ENCODE data around the gene IL21R. TPM values are rescaled to one million over a fixed set of nuclear protein-coding genes. Genes with fewer than 3 reads are reported as not detected.
A peak's percentile ranks its signal among the peaks of the same experiment; 100 is the strongest.

IL21R gene
- total and polyA plus RNA-seq, 10 of the 15 experiments (the other 5 are each of a cell fraction or from before 2014, with no cell fraction given): 5.3 to 138 (median 82.5) TPM

- TF ChIP-seq ATF2 (IDR thresholded peaks at IDR 0.05; ENCODE audit: low read length): peak; percentile 89
- TF ChIP-seq PML (IDR thresholded peaks at IDR 0.05; ENCODE audit: low read length): peak; percentile 34; the same call in 1 of the 2 replicates
- peak; percentile 72; the same call in 1 of the 2 replicates for TF ChIP-seq PAX5 (IDR thresholded peaks at IDR 0.05; ENCODE audit: borderline replicate concordance, low read depth, low read length)
- TF ChIP-seq NFYB (IDR thresholded peaks at IDR 0.05; ENCODE audit: insufficient read depth, low read depth, low read length): no peak
- peak; percentile 95 for TF ChIP-seq NFIC (IDR thresholded peaks at IDR 0.05; ENCODE audit: low read depth, low read length)
- TF ChIP-seq MAX (IDR thresholded peaks at IDR 0.05; ENCODE audit: low read depth, low read length): no peak
- TF ChIP-seq ZBTB40 (IDR thresholded peaks at IDR 0.05; ENCODE audit: borderline replicate concordance): no peak
- peak; percentile 38; the same call in 1 of the 2 replicates for TF ChIP-seq TCF3 (IDR thresholded peaks at IDR 0.05; ENCODE audit: borderline replicate concordance, insufficient read depth, low read depth, low read length)
- peak; percentile 97 for TF ChIP-seq FOXM1 (IDR thresholded peaks at IDR 0.05; ENCODE audit: low read depth, low read length)
- no peak for TF ChIP-seq POLR2AphosphoS2 (IDR thresholded peaks at IDR 0.05; ENCODE audit: low read depth, low read length)
- TF ChIP-seq CREM (IDR thresholded peaks at IDR 0.05; ENCODE audit: low read depth): peak; percentile 88
- no peak for TF ChIP-seq CHD2 (IDR thresholded peaks at IDR 0.05; ENCODE audit: borderline replicate concordance, low read depth, low read length)
- no peak for TF ChIP-seq MYB (IDR thresholded peaks at IDR 0.05; ENCODE audit: borderline replicate concordance, low read depth, low read length)
- TF ChIP-seq BMI1 (IDR thresholded peaks at IDR 0.05; ENCODE audit: borderline replicate concordance): 0 out of 2 replicates have a peak, but pooled peaks have one; percentile 27
- TF ChIP-seq SPI1 (IDR thresholded peaks at IDR 0.05; ENCODE audit: borderline replicate concordance, insufficient read depth, low read depth, low read length): 0 out of 2 replicates have a peak, but pooled peaks have one; percentile 26
- no peak for TF ChIP-seq NFYA (IDR thresholded peaks at IDR 0.05; ENCODE audit: borderline replicate concordance, low read depth, low read length)
- no peak for TF ChIP-seq STAT3 (IDR thresholded peaks at IDR 0.05; ENCODE audit: low read depth, low read length)
- 0 out of 4 replicates have a peak, but pooled peaks of 1 of the 2 experiments have one; percentile 63 for TF ChIP-seq CEBPB (IDR thresholded peaks at IDR 0.05; ENCODE audit: borderline replicate concordance in 1 of 2, low read depth in 2 of 2, low read length in 2 of 2)
- TF ChIP-seq RBBP5 (conservative IDR thresholded peaks at IDR 0.05): no peak
- TF ChIP-seq RUNX3 (IDR thresholded peaks at IDR 0.05; ENCODE audit: low read length): peak; percentile 95
- TF ChIP-seq BCL11A (IDR thresholded peaks at IDR 0.05; ENCODE audit: low read depth, low read length): peak; percentile 84
- peak; percentile 66 for TF ChIP-seq SKIL (IDR thresholded peaks at IDR 0.05; ENCODE audit: low read depth, poor library complexity, severe bottlenecking)
- TF ChIP-seq POU2F2 (IDR thresholded peaks at IDR 0.05; ENCODE audit: borderline replicate concordance, low read depth, low read length): 0 out of 3 replicates have a peak, but pooled peaks have one; percentile 42
- TF ChIP-seq KAT2A (conservative IDR thresholded peaks at IDR 0.05; ENCODE audit: control insufficient read depth, low read depth, low read length): no peak
These were observed 14.2 kb upstream of the IL21R start (continued) for GRCh38 chr16:27387724-27388123.
